ENCODE measurements around the gene SOX8.
"Not testable (repeated sequence)": the region's sequence is repeated elsewhere in the genome, so short reads cannot be mapped to it uniquely, and the experiment has no call there.

Gene SOX8

GRCh38 chr16:981695-982144 is at the start of gene SOX8:
Gene SOX8, plus strand, starts transcription at chr16:981770. Its CDS starts 153 bp downstream, at chr16:981923.
- no peak for DNase-seq (ENCODE audit: low read depth)

GRCh38 chr16:932831-933330 is 48.7 kb upstream of the SOX8 start:
- no peak for DNase-seq (ENCODE audit: low read depth)

GRCh38 chr16:933581-933980 is 48.0 kb upstream of the SOX8 start:
- no peak for DNase-seq (ENCODE audit: low read depth)

GRCh38 chr16:934178-934577 is 47.4 kb upstream of the SOX8 start:
- no peak for DNase-seq (ENCODE audit: low read depth)

- DNase-seq (ENCODE audit: low read depth), result no peak
Measured at GRCh38 chr16:935684-936083, 45.9 kb upstream of the SOX8 start.

- no peak for DNase-seq (ENCODE audit: low read depth)
Measured at GRCh38 chr16:937311-937710, 44.3 kb upstream of the SOX8 start.

- DNase-seq (ENCODE audit: low read depth), result no peak
Measured at GRCh38 chr16:937723-938122, 43.8 kb upstream of the SOX8 start.

- no peak for DNase-seq (ENCODE audit: low read depth)
Measured at GRCh38 chr16:938136-938535, 43.4 kb upstream of the SOX8 start.

- no peak for DNase-seq (ENCODE audit: low read depth)
Measured at GRCh38 chr16:938752-939151, 42.8 kb upstream of the SOX8 start.

GRCh38 chr16:939311-939710 is 42.3 kb upstream of the SOX8 start:
- no peak for DNase-seq (ENCODE audit: low read depth)

- DNase-seq (ENCODE audit: low read depth), result no peak
Measured at GRCh38 chr16:939941-940340, 41.6 kb upstream of the SOX8 start.

GRCh38 chr16:942436-943060 is 39.0 kb upstream of the SOX8 start:
- no peak for DNase-seq (ENCODE audit: low read depth)

- no peak for DNase-seq (ENCODE audit: low read depth)
Measured at GRCh38 chr16:943971-944370, 37.6 kb upstream of the SOX8 start.

- DNase-seq (ENCODE audit: low read depth), result no peak
Measured at GRCh38 chr16:945271-946047, 36.1 kb upstream of the SOX8 start.

GRCh38 chr16:946048-946395 is 35.5 kb upstream of the SOX8 start:
- DNase-seq (ENCODE audit: low read depth), result no peak

GRCh38 chr16:947255-947921 is 34.2 kb upstream of the SOX8 start:
- DNase-seq (ENCODE audit: low read depth), result no peak

- not testable (repeated sequence) for DNase-seq (ENCODE audit: low read depth)
Measured at GRCh38 chr16:947922-948303, 33.7 kb upstream of the SOX8 start.

GRCh38 chr16:948767-949166 is 32.8 kb upstream of the SOX8 start:
- not testable (repeated sequence) for DNase-seq (ENCODE audit: low read depth)

GRCh38 chr16:950733-951573 is 30.6 kb upstream of the SOX8 start:
- not testable (repeated sequence) for DNase-seq (ENCODE audit: low read depth)

- no peak for DNase-seq (ENCODE audit: low read depth)
Measured at GRCh38 chr16:951660-952301, 29.8 kb upstream of the SOX8 start.

- DNase-seq (ENCODE audit: low read depth), result no peak
Measured at GRCh38 chr16:952321-952720, 29.2 kb upstream of the SOX8 start.

GRCh38 chr16:953818-954217 is 27.8 kb upstream of the SOX8 start:
- not testable (repeated sequence) for DNase-seq (ENCODE audit: low read depth)

Data from stimulated activated CD8-positive, alpha-beta memory T cell treated with anti-CD3 and anti-CD28 coated beads, Interleukin-7, amount 100 ng/mL, for 24 hours (primary cell).